Iris pigment epithelial cell (primary cell): ENCODE results near the gene FAM217A.
"Not testable (repeated sequence)": the region's sequence is repeated elsewhere in the genome, so short reads cannot be mapped to it uniquely, and the experiment has no call there.

Experiments
- DNase-seq: peaks from one replicate; pipeline ENCODE4 v3.0.0-alpha.2; 2011; ENCODE audit warnings: low read depth

The FAM217A gene

GRCh38 chr6:4078691-4079471, at the start of gene FAM217A:
TSS of gene FAM217A (minus strand) at chr6:4079137. CDS start at chr6:4077414, 1,723 bp downstream.
- DNase-seq, result no peak

- no peak for DNase-seq
Measured at GRCh38 chr6:4128072-4128471, 49.1 kb upstream of the FAM217A start.

GRCh38 chr6:4125933-4126864, 47.3 kb upstream of the FAM217A start:
- DNase-seq, result peak; percentile 96

- DNase-seq, result peak; percentile 78
Measured at GRCh38 chr6:4125500-4125899, 46.6 kb upstream of the FAM217A start.

GRCh38 chr6:4124351-4124750, 45.4 kb upstream of the FAM217A start:
- DNase-seq, result no peak

GRCh38 chr6:4115741-4116140, 36.8 kb upstream of the FAM217A start:
- DNase-seq, result no peak

- DNase-seq, result peak; percentile 92
Measured at GRCh38 chr6:4114123-4114522, 35.2 kb upstream of the FAM217A start.

GRCh38 chr6:4113649-4114048, 34.7 kb upstream of the FAM217A start:
- DNase-seq, result peak; percentile 79

GRCh38 chr6:4112366-4112765, 33.4 kb upstream of the FAM217A start:
- no peak for DNase-seq

GRCh38 chr6:4109363-4109815, 30.5 kb upstream of the FAM217A start:
- peak; percentile 97 for DNase-seq

GRCh38 chr6:4108561-4109093, 29.7 kb upstream of the FAM217A start:
- no peak for DNase-seq

GRCh38 chr6:4107873-4108272, 28.9 kb upstream of the FAM217A start:
- DNase-seq, result no peak

- DNase-seq, result no peak
Measured at GRCh38 chr6:4105980-4106536, 27.1 kb upstream of the FAM217A start.

- DNase-seq, result no peak
Measured at GRCh38 chr6:4103929-4104328, 25.0 kb upstream of the FAM217A start.

- DNase-seq, result no peak
Measured at GRCh38 chr6:4102687-4103244, 23.8 kb upstream of the FAM217A start.

- DNase-seq, result no peak
Measured at GRCh38 chr6:4101298-4101697, 22.4 kb upstream of the FAM217A start.

GRCh38 chr6:4100655-4101054, 21.7 kb upstream of the FAM217A start:
- DNase-seq, result no peak

GRCh38 chr6:4093288-4093687, 14.4 kb upstream of the FAM217A start:
- no peak for DNase-seq

- no peak for DNase-seq
Measured at GRCh38 chr6:4091941-4092340, 13.0 kb upstream of the FAM217A start.

- DNase-seq, result not testable (repeated sequence)
Measured at GRCh38 chr6:4090043-4090442, 11.1 kb upstream of the FAM217A start.

- DNase-seq, result no peak
Measured at GRCh38 chr6:4088704-4089103, 9.8 kb upstream of the FAM217A start.

GRCh38 chr6:4085332-4085700, 6.4 kb upstream of the FAM217A start:
- peak; percentile 55 for DNase-seq
